Bronchial epithelial cell (primary cell): ENCODE data around the gene NLRP6. TPM values are rescaled to one million over a fixed set of nuclear protein-coding genes. Genes with fewer than 3 reads are reported as not detected.
"Not testable (repeated sequence)": the region's sequence is repeated elsewhere in the genome, so short reads cannot be mapped to it uniquely, and the experiment has no call there.

Experiments
- DNase-seq: peaks from one replicate; pipeline ENCODE4 v3.0.0-alpha.2; 2010; ENCODE audit warnings: low read depth
- FAIRE-seq: peaks from 2 replicates; lab custom pipeline; 2011; peaks lifted over from hg19 to GRCh38; lab: Jason Lieb, UNC
- H3K27me3 ChIP-seq: 2 replicates; pipeline ENCODE4 v1.5.1; 2011; ENCODE audit warnings: low read length; ENCODE audit not compliant: control insufficient read depth, insufficient read depth
- H3K36me3 ChIP-seq: 2 replicates; pipeline ENCODE4 v1.5.1; 2011; ENCODE audit warnings: low read length; ENCODE audit not compliant: control insufficient read depth, insufficient read depth
- H3K4me3 ChIP-seq: 2 replicates; pipeline ENCODE4 v1.5.1; 2011; ENCODE audit warnings: mild to moderate bottlenecking, low read depth, low read length, control low read depth
- CTCF ChIP-seq: IDR thresholded peaks from 2 replicates; pipeline ENCODE4 v1.5.1; 2011; ENCODE audit warnings: mild to moderate bottlenecking, moderate library complexity, low read length, control low read depth, inconsistent platforms; ENCODE audit not compliant: insufficient read depth, severe bottlenecking
- total RNA-seq: library from RNA; depleted of rRNA; stranded (reverse); fragments of >200 nt; gene quantifications from 2 replicates; pipeline ENCODE4 v1.2.1, GENCODE V29; 2014

NLRP6 gene
- total RNA-seq, 1 donor from 2014 or later = not detected

- H3K4me3 ChIP-seq = no peak overlapping the region
- TF ChIP-seq CTCF = no peak
- peak; percentile 13 for FAIRE-seq
Measured at GRCh38 chr11:332651-333480, 54.7 kb downstream of the NLRP6 start.

GRCh38 chr11:333616-334263 lies 55.5 kb downstream of the NLRP6 start:
- FAIRE-seq, H3K27me3 ChIP-seq, H3K36me3 ChIP-seq, H3K4me3 ChIP-seq, DNase-seq: not testable (repeated sequence)

More at GRCh38 chr11:332651-333480, 54.7 kb downstream of the NLRP6 start:
- no peak for DNase-seq
- no peaks in the 10 kb centered on the region for H3K36me3 ChIP-seq
- H3K27me3 ChIP-seq = peaks cover 4% of the 10 kb centered on the region

- Histone ChIP-seq H3K27me3 (peaks cover 4% of the 10 kb centered on the region), H3K4me3 (no peak overlapping the region), H3K36me3 (no peaks in the 10 kb centered on the region)
- no peak for TF ChIP-seq CTCF
- DNase-seq (no peak), FAIRE-seq (no peak)
Measured at GRCh38 chr11:334264-334994, 56.2 kb downstream of the NLRP6 start.

Other genes with a start within 250 kb of the NLRP6 start
- not detected in 2 replicates for gene SCGB1C1, start 85.3 kb upstream of the NLRP6 start, total RNA-seq
- gene BET1L, start 71.0 kb upstream of the NLRP6 start, total RNA-seq = 16.0 and 16.3 TPM in 2 replicates
- gene RIC8A, start 70.7 kb upstream of the NLRP6 start, total RNA-seq = 106 and 170 TPM in 2 replicates
- 7.9 and 9.9 TPM in 2 replicates for gene SIRT3, start 42.1 kb upstream of the NLRP6 start, total RNA-seq
- gene PSMD13, start 41.4 kb upstream of the NLRP6 start, total RNA-seq = 146 and 171 TPM in 2 replicates
- gene PGGHG, start 10.7 kb downstream of the NLRP6 start, total RNA-seq = 1.7 and 3.2 TPM in 2 replicates
- gene IFITM5, start 21.1 kb downstream of the NLRP6 start, total RNA-seq = not detected in 2 replicates
- gene IFITM2, start 29.4 kb downstream of the NLRP6 start, total RNA-seq = 1.4 and 3.7 TPM in 2 replicates
- gene IFITM1, start 35.6 kb downstream of the NLRP6 start, total RNA-seq = 1.2 and 1.8 TPM in 2 replicates
- gene IFITM3, start 42.5 kb downstream of the NLRP6 start, total RNA-seq = 4.5 and 14.5 TPM in 2 replicates
- gene B4GALNT4, start 91.1 kb downstream of the NLRP6 start, total RNA-seq = 10.8 and 11.4 TPM in 2 replicates
- gene PKP3, start 115.8 kb downstream of the NLRP6 start, total RNA-seq = 231 and 328 TPM in 2 replicates
- 15.9 and 24.7 TPM in 2 replicates for gene SIGIRR, start 136.6 kb downstream of the NLRP6 start, total RNA-seq
- 7.4 and 9.2 TPM in 2 replicates for gene ANO9, start 163.6 kb downstream of the NLRP6 start, total RNA-seq
- 26.3 and 29.4 TPM in 2 replicates for gene PTDSS2, start 171.9 kb downstream of the NLRP6 start, total RNA-seq
- 361 and 427 TPM in 2 replicates for gene RNH1, start 228.8 kb downstream of the NLRP6 start, total RNA-seq